ENCODE measurements around the gene KLHDC9. TPM values are rescaled to one million over a fixed set of nuclear protein-coding genes. Genes with fewer than 3 reads are reported as not detected.

KLHDC9 gene
- total and polyA plus RNA-seq, 4 donors: 0.78 to 14.8 (median 5.2) TPM

- intact Hi-C loops (cut with DNase I): no loop called here
- Histone ChIP-seq H3K4me3 (ENCODE audit: low read length in 2 of 2) (no peak overlapping the region), H3K27ac (ENCODE audit: low read depth in 1 of 2, low read length in 2 of 2) (no peak overlapping the region), H3K27me3 (ENCODE audit: control insufficient read depth in 1 of 2, insufficient read depth in 2 of 2, low read length in 1 of 2) (no peaks in the 10 kb centered on the region), H3K36me3 (ENCODE audit: control insufficient read depth in 1 of 2, insufficient read depth in 2 of 2, low read length in 1 of 2) (no peaks in the 10 kb centered on the region), H3K4me1 (ENCODE audit: control insufficient read depth in 1 of 2, insufficient read depth in 2 of 2, low read length in 2 of 2) (no peaks in the 10 kb centered on the region), H3K9me3 (ENCODE audit: control insufficient read depth, low read length) (no peaks in the 10 kb centered on the region)
- DNase-seq (no peak), ATAC-seq (ENCODE audit: low FRiP score) (no peak)
- WGBS, 2 donors: 92 to 94% methylated on average over 17 to 19 of the region's 19 CpGs
Observed at GRCh38 chr1:161072751-161073449, 25.3 kb upstream of the KLHDC9 start.

GRCh38 chr1:161073474-161074121 is 24.6 kb upstream of the KLHDC9 start:
- Histone ChIP-seq H3K36me3 (ENCODE audit: control insufficient read depth in 1 of 2, insufficient read depth in 2 of 2, low read length in 1 of 2) (no peaks in the 10 kb centered on the region), H3K9me3 (ENCODE audit: control insufficient read depth, low read length) (no peaks in the 10 kb centered on the region), H3K27ac (ENCODE audit: low read depth in 1 of 2, low read length in 2 of 2) (no peak overlapping the region), H3K4me3 (ENCODE audit: low read length in 2 of 2) (no peak overlapping the region), H3K27me3 (ENCODE audit: control insufficient read depth in 1 of 2, insufficient read depth in 2 of 2, low read length in 1 of 2) (no peaks in the 10 kb centered on the region), H3K4me1 (ENCODE audit: control insufficient read depth in 1 of 2, insufficient read depth in 2 of 2, low read length in 2 of 2) (no peaks in the 10 kb centered on the region)
- ATAC-seq (ENCODE audit: low FRiP score) (peak; percentile 4), DNase-seq (peak in 1 of 2 donors; percentile 60)
- 74 to 78% methylated on average over 7 of the region's 7 CpGs for WGBS, 2 donors
- intact Hi-C loops (cut with DNase I): no loop called here

- Histone ChIP-seq H3K27me3 (ENCODE audit: control insufficient read depth in 1 of 2, insufficient read depth in 2 of 2, low read length in 1 of 2) (no peaks in the 10 kb centered on the region), H3K4me1 (ENCODE audit: control insufficient read depth in 1 of 2, insufficient read depth in 2 of 2, low read length in 2 of 2) (no peaks in the 10 kb centered on the region), H3K36me3 (ENCODE audit: control insufficient read depth in 1 of 2, insufficient read depth in 2 of 2, low read length in 1 of 2) (no peaks in the 10 kb centered on the region), H3K4me3 (ENCODE audit: low read length in 2 of 2) (no peak overlapping the region), H3K27ac (ENCODE audit: low read depth in 1 of 2, low read length in 2 of 2) (no peak overlapping the region), H3K9me3 (ENCODE audit: control insufficient read depth, low read length) (no peaks in the 10 kb centered on the region)
- intact Hi-C loops (cut with DNase I): no loop called here
- DNase-seq: peak in 1 of 2 donors; percentile 53
- WGBS, 2 donors: 78 to 81% methylated on average over 12 of the region's 12 CpGs
- ATAC-seq (ENCODE audit: low FRiP score): no peak
Observed at GRCh38 chr1:161074676-161075368, 23.3 kb upstream of the KLHDC9 start.

GRCh38 chr1:161076410-161076809 is 21.8 kb upstream of the KLHDC9 start:
- H3K4me1 ChIP-seq (ENCODE audit: control insufficient read depth in 1 of 2, insufficient read depth in 2 of 2, low read length in 2 of 2): no peaks in the 10 kb centered on the region
- DNase-seq: peak in 1 of 2 donors; percentile 11
- H3K27me3 ChIP-seq (ENCODE audit: control insufficient read depth in 1 of 2, insufficient read depth in 2 of 2, low read length in 1 of 2): no peaks in the 10 kb centered on the region
- ATAC-seq (ENCODE audit: low FRiP score): no peak
- no peak overlapping the region for H3K27ac ChIP-seq (ENCODE audit: low read depth in 1 of 2, low read length in 2 of 2)
- H3K4me3 ChIP-seq (ENCODE audit: low read length in 2 of 2): no peak overlapping the region
- no peaks in the 10 kb centered on the region for H3K9me3 ChIP-seq (ENCODE audit: control insufficient read depth, low read length)
- intact Hi-C loops (cut with DNase I): no loop called here
- H3K36me3 ChIP-seq (ENCODE audit: control insufficient read depth in 1 of 2, insufficient read depth in 2 of 2, low read length in 1 of 2): no peaks in the 10 kb centered on the region

GRCh38 chr1:161077426-161077825 is 20.7 kb upstream of the KLHDC9 start:
- no peak for ATAC-seq (ENCODE audit: low FRiP score)
- H3K4me1 ChIP-seq (ENCODE audit: control insufficient read depth in 1 of 2, insufficient read depth in 2 of 2, low read length in 2 of 2): no peaks in the 10 kb centered on the region
- no peaks in the 10 kb centered on the region for H3K36me3 ChIP-seq (ENCODE audit: control insufficient read depth in 1 of 2, insufficient read depth in 2 of 2, low read length in 1 of 2)
- H3K27me3 ChIP-seq (ENCODE audit: control insufficient read depth in 1 of 2, insufficient read depth in 2 of 2, low read length in 1 of 2): no peaks in the 10 kb centered on the region
- no peak overlapping the region for H3K27ac ChIP-seq (ENCODE audit: low read depth in 1 of 2, low read length in 2 of 2)
- H3K4me3 ChIP-seq (ENCODE audit: low read length in 2 of 2): no peak overlapping the region
- DNase-seq: peak in 1 of 2 donors; percentile 48
- intact Hi-C loops (cut with DNase I): no loop called here
- 60 to 68% methylated on average over 9 of the region's 9 CpGs for WGBS, 2 donors
- no peaks in the 10 kb centered on the region for H3K9me3 ChIP-seq (ENCODE audit: control insufficient read depth, low read length)

- ATAC-seq (ENCODE audit: low FRiP score) (no peak), DNase-seq (peak in 1 of 2 donors; percentile 70)
- Histone ChIP-seq H3K4me3 (ENCODE audit: low read length in 2 of 2) (no peak overlapping the region), H3K36me3 (ENCODE audit: control insufficient read depth in 1 of 2, insufficient read depth in 2 of 2, low read length in 1 of 2) (no peaks in the 10 kb centered on the region), H3K9me3 (ENCODE audit: control insufficient read depth, low read length) (no peaks in the 10 kb centered on the region), H3K27me3 (ENCODE audit: control insufficient read depth in 1 of 2, insufficient read depth in 2 of 2, low read length in 1 of 2) (no peaks in the 10 kb centered on the region), H3K4me1 (ENCODE audit: control insufficient read depth in 1 of 2, insufficient read depth in 2 of 2, low read length in 2 of 2) (no peaks in the 10 kb centered on the region), H3K27ac (ENCODE audit: low read depth in 1 of 2, low read length in 2 of 2) (no peak overlapping the region)
- WGBS, 2 donors: 44 to 47% methylated on average over 39 to 41 of the region's 41 CpGs
- intact Hi-C loops (cut with DNase I): no loop called here
Observed at GRCh38 chr1:161079436-161080110, 18.6 kb upstream of the KLHDC9 start.

- DNase-seq (no peak), ATAC-seq (ENCODE audit: low FRiP score) (no peak)
- Histone ChIP-seq H3K9me3 (ENCODE audit: control insufficient read depth, low read length) (no peaks in the 10 kb centered on the region), H3K27ac (ENCODE audit: low read depth in 1 of 2, low read length in 2 of 2) (no peak overlapping the region), H3K36me3 (ENCODE audit: control insufficient read depth in 1 of 2, insufficient read depth in 2 of 2, low read length in 1 of 2) (no peaks in the 10 kb centered on the region), H3K4me1 (ENCODE audit: control insufficient read depth in 1 of 2, insufficient read depth in 2 of 2, low read length in 2 of 2) (no peaks in the 10 kb centered on the region), H3K4me3 (ENCODE audit: low read length in 2 of 2) (no peak overlapping the region), H3K27me3 (ENCODE audit: control insufficient read depth in 1 of 2, insufficient read depth in 2 of 2, low read length in 1 of 2) (no peaks in the 10 kb centered on the region)
- intact Hi-C loops (cut with DNase I): no loop called here
- WGBS, 2 donors: 78 to 81% methylated on average over 5 of the region's 5 CpGs
Observed at GRCh38 chr1:161080441-161081405, 17.4 kb upstream of the KLHDC9 start.

GRCh38 chr1:161081519-161081918 is 16.6 kb upstream of the KLHDC9 start:
- no peak overlapping the region for H3K27ac ChIP-seq (ENCODE audit: low read depth in 1 of 2, low read length in 2 of 2)
- 75 to 78% methylated on average over 5 of the region's 5 CpGs for WGBS, 2 donors

More at GRCh38 chr1:161081519-161081918, 16.6 kb upstream of the KLHDC9 start:
- DNase-seq (no peak), ATAC-seq (ENCODE audit: low FRiP score) (no peak)
- Histone ChIP-seq H3K36me3 (ENCODE audit: control insufficient read depth in 1 of 2, insufficient read depth in 2 of 2, low read length in 1 of 2) (no peaks in the 10 kb centered on the region), H3K9me3 (ENCODE audit: control insufficient read depth, low read length) (no peaks in the 10 kb centered on the region), H3K4me1 (ENCODE audit: control insufficient read depth in 1 of 2, insufficient read depth in 2 of 2, low read length in 2 of 2) (no peaks in the 10 kb centered on the region), H3K27me3 (ENCODE audit: control insufficient read depth in 1 of 2, insufficient read depth in 2 of 2, low read length in 1 of 2) (no peaks in the 10 kb centered on the region), H3K4me3 (ENCODE audit: low read length in 2 of 2) (no peak overlapping the region)
- intact Hi-C loops (cut with DNase I): no loop called here
